ENCODE results near the gene CEP170.

- no peak for TF ChIP-seq EZH2 (optimal IDR thresholded peaks at IDR 0.05; ENCODE audit: low read depth, low read length)
- TF ChIP-seq CTCF (IDR thresholded peaks at IDR 0.05; ENCODE audit: low read length), result no peak
Observed at GRCh38 chr1:243286409-243287122, 31.5 kb upstream of the CEP170 start.
